Liver (tissue), 3 donors: ENCODE measurements around the gene MISP3.
"Not testable (repeated sequence)": the region's sequence is repeated elsewhere in the genome, so short reads cannot be mapped to it uniquely, and the experiment has no call there.

ENCODE experiments used
- CTCF ChIP-seq: fragments of 150-350 bp; IDR thresholded peaks from 2 replicates; pipeline ENCODE4 v1.5.1; 2017; ENCODE audit warnings: improper control_type of control experiment, low read depth, low read length; ENCODE audit not compliant: missing input control
- GABPA ChIP-seq, 2 donors: IDR thresholded peaks in 1 of 2; conservative IDR thresholded peaks in 1 of 2; 2 replicates each; pipeline ENCODE4 v1.6.1; 2016; ENCODE audit warnings: antibody characterized with exemption in 2 of 2, mild to moderate bottlenecking in 1 of 2, moderate library complexity in 1 of 2
- REST ChIP-seq: IDR thresholded peaks from 2 replicates; pipeline ENCODE4 v1.6.1; 2016; ENCODE audit warnings: antibody characterized with exemption, mild to moderate bottlenecking
- TAF1 ChIP-seq: conservative IDR thresholded peaks from 2 replicates; pipeline ENCODE4 v1.6.1; 2016; ENCODE audit warnings: antibody characterized with exemption, mild to moderate bottlenecking
- YY1 ChIP-seq: IDR thresholded peaks from 2 replicates; pipeline ENCODE4 v1.6.1; 2016; ENCODE audit warnings: antibody characterized with exemption, mild to moderate bottlenecking
- donor health status: healthy.
- donor health status: healthy.

- TF ChIP-seq REST; CTCF; GABPA (IDR thresholded peaks at IDR 0.05 in 1 of 2, conservative IDR thresholded peaks at IDR 0.05 in 1 of 2); TAF1; YY1: not testable (repeated sequence)
Observed at GRCh38 chr19:14050961-14051360, 21.6 kb upstream of the MISP3 start.
